Measurements from ENCODE around the gene CD36. TPM values are rescaled to one million over a fixed set of nuclear protein-coding genes. Genes with fewer than 3 reads are reported as not detected.

CD36 gene
- total RNA-seq, 1 experiment from 2014 or later, result 0.32 TPM

- Histone ChIP-seq H3K27me3 (ENCODE audit: insufficient read depth, low read length) (no peaks in the 10 kb centered on the region), H3K36me3 (ENCODE audit: control insufficient read depth in 1 of 2, insufficient read depth in 2 of 2, low read length in 2 of 2) (no peaks in the 10 kb centered on the region), H3K4me3 (replicated peaks in 1 of 2; ENCODE audit: low read depth in 1 of 2, low read length in 2 of 2) (no peak overlapping the region), H3K4me2 (ENCODE audit: low read length) (no peak overlapping the region), H2AFZ (ENCODE audit: low read depth, low read length, poor library complexity, severe bottlenecking) (peak overlapping the region; percentile 7), H3K27ac (ENCODE audit: low read depth, low read length) (no peak overlapping the region), H3K79me2 (ENCODE audit: insufficient read depth, low read length) (no peaks in the 10 kb centered on the region), H4K20me1 (ENCODE audit: insufficient read depth) (no peaks in the 10 kb centered on the region), H3K9ac (ENCODE audit: low read length) (no peak overlapping the region), H3K4me1 (ENCODE audit: control insufficient read depth in 1 of 2, insufficient read depth in 2 of 2, low read length in 2 of 2) (no peaks in the 10 kb centered on the region), H3K9me2 (ENCODE audit: insufficient read depth) (no peaks in the 10 kb centered on the region), H3K9me3 (ENCODE audit: control insufficient read depth in 1 of 2, insufficient read depth in 1 of 2, low read depth in 1 of 2, low read length in 2 of 2) (no peaks in the 10 kb centered on the region)
- no peak for ATAC-seq
- no peak for DNase-seq (ENCODE audit: low read depth, low spot score)
- ChIA-PET RAD21 (ENCODE audit: low non-redundant PET in 1 of 2, low total read pairs in 2 of 2, uncharacterized antibody in 2 of 2, unreplicated experiment in 2 of 2) (no interaction called here), CTCF (no interaction called here), POLR2A (no interaction called here)
- BruUV-seq (replicated peaks), result no TSS peak
- TF ChIP-seq EZH2 (IDR thresholded peaks at IDR 0.05) (no peak), POLR2AphosphoS5 (IDR thresholded peaks at IDR 0.05; ENCODE audit: low read depth, low read length) (no peak), SIN3A (IDR thresholded peaks at IDR 0.05; ENCODE audit: low read depth) (no peak), EGR1 (IDR thresholded peaks at IDR 0.05; ENCODE audit: low read depth) (no peak), ZNF274 (IDR thresholded peaks at IDR 0.05; ENCODE audit: low read depth, low read length) (no peak), REST (IDR thresholded peaks at IDR 0.05; ENCODE audit: low read depth) (no peak), SP1 (IDR thresholded peaks at IDR 0.05; ENCODE audit: low read depth) (no peak), ELF1 (IDR thresholded peaks at IDR 0.05; ENCODE audit: borderline replicate concordance, low read depth) (no peak), EZH2phosphoT487 (IDR thresholded peaks at IDR 0.05; ENCODE audit: borderline replicate concordance) (no peak), ZBTB33 (IDR thresholded peaks at IDR 0.05; ENCODE audit: extremely low read depth, insufficient replicate concordance, low read length) (no peak), POLR2A (IDR thresholded peaks at IDR 0.05; ENCODE audit: borderline replicate concordance, extremely low read depth, insufficient read depth, insufficient read length) (no peak), FOSL1 (IDR thresholded peaks at IDR 0.05; ENCODE audit: low read depth) (no peak), SRF (IDR thresholded peaks at IDR 0.05; ENCODE audit: low read depth) (no peak)
- intact Hi-C loops (cut with micrococcal nuclease), result no loop called here
Observed at GRCh38 chr7:80630608-80631405, 7.6 kb upstream of the CD36 start.
